Astrocyte (in vitro differentiated cells and primary cell): Measurements from ENCODE around the gene ERBIN. TPM values are rescaled to one million over a fixed set of nuclear protein-coding genes. Genes with fewer than 3 reads are reported as not detected.

Source experiments
- DNase-seq: peaks from one replicate; pipeline ENCODE4 v3.0.0-alpha.2; 2010; ENCODE audit warnings: low read depth
- FAIRE-seq: peaks from 2 replicates; lab custom pipeline; 2011; peaks lifted over from hg19 to GRCh38; lab: Jason Lieb, UNC
- H2AFZ ChIP-seq: 2 replicates; pipeline ENCODE4 v1.6.0; 2012; ENCODE audit warnings: low read depth, low read length, inconsistent platforms
- H3K27ac ChIP-seq: 2 replicates; pipeline ENCODE4 v1.5.1; 2011; ENCODE audit warnings: low read depth, low read length, inconsistent platforms
- H3K27me3 ChIP-seq: 2 replicates; pipeline ENCODE4 v1.6.0; 2011; ENCODE audit warnings: low read length, inconsistent platforms; ENCODE audit not compliant: insufficient read depth
- H3K36me3 ChIP-seq: 2 replicates; pipeline ENCODE4 v1.5.1; 2011; ENCODE audit warnings: low read length, inconsistent platforms; ENCODE audit not compliant: insufficient read depth
- H3K4me1 ChIP-seq: 2 replicates; pipeline ENCODE4 v1.5.1; 2011; ENCODE audit warnings: low read length, inconsistent platforms; ENCODE audit not compliant: insufficient read depth
- H3K4me2 ChIP-seq: 2 replicates; pipeline ENCODE4 v1.6.0; 2012; ENCODE audit warnings: low read length, inconsistent platforms
- H3K4me3 ChIP-seq: 2 replicates; pipeline ENCODE4 v1.5.1; 2011; ENCODE audit warnings: low read depth, mild to moderate bottlenecking, low read length, inconsistent platforms; ENCODE audit not compliant: insufficient read depth
- H3K79me2 ChIP-seq: 2 replicates; pipeline ENCODE4 v1.6.0; 2012; ENCODE audit warnings: mild to moderate bottlenecking, low read length, inconsistent platforms; ENCODE audit not compliant: insufficient read depth
- H3K9ac ChIP-seq: 2 replicates; pipeline ENCODE4 v1.6.0; 2012; ENCODE audit warnings: mild to moderate bottlenecking, low read length, inconsistent platforms
- H3K9me3 ChIP-seq: 2 replicates; pipeline ENCODE4 v1.5.1; 2012; ENCODE audit warnings: low read depth, mild to moderate bottlenecking, low read length, inconsistent platforms; ENCODE audit not compliant: insufficient read depth
- H4K20me1 ChIP-seq: 2 replicates; pipeline ENCODE4 v1.6.0; 2012; ENCODE audit warnings: low read length, inconsistent platforms; ENCODE audit not compliant: insufficient read depth
- H3K27ac Mint-ChIP-seq: one replicate; pipeline ENCODE4 v1.8.0; 2021; ENCODE audit warnings: mild to moderate bottlenecking, mixed read lengths; ENCODE audit not compliant: unreplicated experiment
- H3K27me3 Mint-ChIP-seq: one replicate; pipeline ENCODE4 v1.8.0; 2021; ENCODE audit warnings: low read depth, mixed read lengths; ENCODE audit not compliant: unreplicated experiment
- H3K36me3 Mint-ChIP-seq: one replicate; pipeline ENCODE4 v1.8.0; 2021; ENCODE audit warnings: low read depth, mixed read lengths; ENCODE audit not compliant: unreplicated experiment
- H3K4me1 Mint-ChIP-seq: one replicate; pipeline ENCODE4 v1.8.0; 2021; ENCODE audit warnings: low read depth, mixed read lengths; ENCODE audit not compliant: unreplicated experiment
- H3K4me3 Mint-ChIP-seq: one replicate; pipeline ENCODE4 v1.8.0; 2021; ENCODE audit warnings: mild to moderate bottlenecking, moderate library complexity, mixed read lengths; ENCODE audit not compliant: unreplicated experiment
- H3K9me3 Mint-ChIP-seq: one replicate; pipeline ENCODE4 v1.8.0; 2021; ENCODE audit warnings: mild to moderate bottlenecking, mixed read lengths; ENCODE audit not compliant: unreplicated experiment
- EZH2 ChIP-seq: IDR thresholded peaks from 2 replicates; pipeline ENCODE4 v1.6.1; 2012; ENCODE audit warnings: mild to moderate bottlenecking, low read length, inconsistent platforms; ENCODE audit not compliant: insufficient read depth
- total RNA-seq: library from RNA; stranded (reverse); gene quantifications from 2 replicates; pipeline ENCODE4 v1.2.1, GENCODE V29; 2021
- TF ChIP-seq, protein P1 (sequence below): IDR thresholded peaks from 2 replicates; pipeline ENCODE4 v1.5.1; 2011; ENCODE audit warnings: low read depth, mild to moderate bottlenecking, inconsistent platforms, low read length, moderate library complexity; ENCODE audit not compliant: insufficient read depth

ERBIN gene
- total RNA-seq, 1 donor from 2014 or later: 83.4 TPM

DNA sequence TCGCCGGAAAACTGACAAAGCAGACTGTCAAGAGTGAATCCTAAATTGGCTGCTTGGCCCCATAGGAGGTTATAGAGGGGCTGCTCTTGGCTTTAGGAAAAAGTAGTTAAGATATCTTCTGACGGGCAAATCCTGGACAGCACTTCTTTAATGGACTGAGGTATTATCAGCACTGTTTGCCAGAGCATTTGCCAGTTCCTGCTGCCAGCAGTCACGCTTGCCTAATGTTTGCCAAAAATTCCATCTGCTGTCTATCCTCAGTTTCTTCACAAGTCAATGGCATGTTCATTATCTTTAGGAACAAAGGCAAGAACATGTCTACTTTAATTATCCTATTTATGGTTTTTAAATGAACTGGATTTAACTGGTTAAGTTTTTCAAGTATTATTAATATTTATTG, 191.9 kb downstream of the ERBIN start:
- Histone ChIP-seq H3K4me3 (no peak overlapping the region), H4K20me1 (no peaks in the 10 kb centered on the region), H3K36me3 (no peaks in the 10 kb centered on the region), H3K4me1 (peaks cover 5% of the 10 kb centered on the region), H2AFZ (no peak overlapping the region), H3K4me2 (no peak overlapping the region), H3K27me3 (no peaks in the 10 kb centered on the region), H3K9ac (no peak overlapping the region), H3K79me2 (no peaks in the 10 kb centered on the region), H3K27ac (no peak overlapping the region), H3K9me3 (no peaks in the 10 kb centered on the region)
- peaks cover 5% of the 10 kb centered on the region for H3K9me3 Mint-ChIP-seq
- TF ChIP-seq EZH2: no peak
- TF ChIP-seq, protein P1, sequence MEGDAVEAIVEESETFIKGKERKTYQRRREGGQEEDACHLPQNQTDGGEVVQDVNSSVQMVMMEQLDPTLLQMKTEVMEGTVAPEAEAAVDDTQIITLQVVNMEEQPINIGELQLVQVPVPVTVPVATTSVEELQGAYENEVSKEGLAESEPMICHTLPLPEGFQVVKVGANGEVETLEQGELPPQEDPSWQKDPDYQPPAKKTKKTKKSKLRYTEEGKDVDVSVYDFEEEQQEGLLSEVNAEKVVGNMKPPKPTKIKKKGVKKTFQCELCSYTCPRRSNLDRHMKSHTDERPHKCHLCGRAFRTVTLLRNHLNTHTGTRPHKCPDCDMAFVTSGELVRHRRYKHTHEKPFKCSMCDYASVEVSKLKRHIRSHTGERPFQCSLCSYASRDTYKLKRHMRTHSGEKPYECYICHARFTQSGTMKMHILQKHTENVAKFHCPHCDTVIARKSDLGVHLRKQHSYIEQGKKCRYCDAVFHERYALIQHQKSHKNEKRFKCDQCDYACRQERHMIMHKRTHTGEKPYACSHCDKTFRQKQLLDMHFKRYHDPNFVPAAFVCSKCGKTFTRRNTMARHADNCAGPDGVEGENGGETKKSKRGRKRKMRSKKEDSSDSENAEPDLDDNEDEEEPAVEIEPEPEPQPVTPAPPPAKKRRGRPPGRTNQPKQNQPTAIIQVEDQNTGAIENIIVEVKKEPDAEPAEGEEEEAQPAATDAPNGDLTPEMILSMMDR: no peak
- FAIRE-seq (no peak), DNase-seq (no peak)
- no peak overlapping the region for H3K27ac Mint-ChIP-seq
- no peaks in the 10 kb centered on the region for H3K36me3 Mint-ChIP-seq
- H3K4me3 Mint-ChIP-seq: no peak overlapping the region
- H3K27me3 Mint-ChIP-seq: no peaks in the 10 kb centered on the region
- peaks cover 3% of the 10 kb centered on the region for H3K4me1 Mint-ChIP-seq

DNA sequence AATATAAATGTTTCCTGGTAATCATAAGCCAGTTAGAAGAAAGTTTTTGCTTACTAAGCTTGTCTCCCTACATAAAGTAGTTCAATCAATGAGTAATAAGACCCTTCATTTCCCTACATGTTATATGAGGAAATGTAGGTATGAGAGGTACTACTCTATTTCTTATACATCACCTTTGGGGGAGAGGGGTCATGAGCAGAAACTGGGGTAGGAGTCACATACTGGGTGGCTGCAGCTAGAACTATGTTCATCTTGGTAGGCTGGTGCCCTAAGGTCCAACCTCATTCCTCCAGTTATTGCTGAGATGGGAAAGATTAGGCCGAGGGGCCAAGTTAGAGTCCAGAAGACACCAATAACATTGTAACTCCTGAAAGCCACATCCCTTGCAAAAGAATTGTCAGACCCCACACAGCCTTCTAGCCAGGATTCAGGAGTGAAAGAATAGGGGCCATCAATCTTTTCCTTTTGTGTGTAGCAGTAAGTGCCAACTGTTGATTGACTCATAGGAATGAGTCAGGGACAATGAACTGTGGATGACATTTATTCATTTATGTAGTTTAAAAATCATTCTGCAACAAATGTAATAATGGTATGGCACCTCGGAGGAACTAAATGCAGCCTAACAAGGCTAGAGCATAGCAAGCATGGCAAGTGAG, 196.1 kb downstream of the ERBIN start:
- Histone ChIP-seq H3K9ac (no peak overlapping the region), H3K79me2 (no peaks in the 10 kb centered on the region), H3K27ac (no peak overlapping the region), H3K4me1 (peaks cover 5% of the 10 kb centered on the region), H3K36me3 (no peaks in the 10 kb centered on the region), H3K9me3 (no peaks in the 10 kb centered on the region), H3K4me2 (peak overlapping the region; percentile 20), H4K20me1 (no peaks in the 10 kb centered on the region), H3K4me3 (no peak overlapping the region), H3K27me3 (no peaks in the 10 kb centered on the region), H2AFZ (no peak overlapping the region)
- Mint-ChIP-seq H3K4me3 (no peak overlapping the region), H3K4me1 (peaks cover 3% of the 10 kb centered on the region), H3K36me3 (no peaks in the 10 kb centered on the region), H3K27me3 (no peaks in the 10 kb centered on the region), H3K27ac (no peak overlapping the region), H3K9me3 (peaks cover 2% of the 10 kb centered on the region)
- DNase-seq: peak; percentile 30
- TF ChIP-seq, protein P1: no peak
- no peak for TF ChIP-seq EZH2
- FAIRE-seq: no peak

DNA sequence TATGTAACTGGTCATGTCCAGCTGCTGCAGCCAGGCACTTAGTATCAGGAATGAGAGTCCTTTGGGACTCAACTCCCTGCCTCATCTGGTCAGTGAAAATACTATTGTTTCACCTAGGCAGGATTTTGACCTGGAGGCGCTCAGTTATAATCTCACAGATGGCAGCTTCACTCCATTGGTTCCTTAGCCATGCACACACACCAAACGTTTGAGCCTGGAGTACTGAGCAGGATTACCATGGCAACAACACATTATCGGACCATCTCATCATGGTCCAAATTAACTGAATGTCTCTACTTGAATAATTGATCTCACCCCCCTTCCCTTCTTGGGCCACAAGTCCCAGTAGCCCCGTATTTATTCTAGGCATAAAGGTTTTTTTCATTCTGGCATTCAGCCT, 202.8 kb downstream of the ERBIN start:
- Histone ChIP-seq H3K79me2 (no peaks in the 10 kb centered on the region), H3K4me2 (no peak overlapping the region), H3K4me3 (no peak overlapping the region), H3K27me3 (no peaks in the 10 kb centered on the region), H3K36me3 (no peaks in the 10 kb centered on the region), H3K9ac (no peak overlapping the region), H4K20me1 (no peaks in the 10 kb centered on the region), H3K27ac (no peak overlapping the region), H3K4me1 (no peaks in the 10 kb centered on the region), H3K9me3 (no peaks in the 10 kb centered on the region), H2AFZ (no peak overlapping the region)
- Mint-ChIP-seq H3K4me3 (no peak overlapping the region), H3K9me3 (peaks cover 9% of the 10 kb centered on the region), H3K27ac (no peak overlapping the region), H3K27me3 (no peaks in the 10 kb centered on the region), H3K4me1 (no peaks in the 10 kb centered on the region), H3K36me3 (no peaks in the 10 kb centered on the region)
- DNase-seq (no peak), FAIRE-seq (no peak)
- TF ChIP-seq, protein P1: no peak
- no peak for TF ChIP-seq EZH2
